Lung (tissue), 12 donors: ENCODE results near the gene SVIL. TPM values are rescaled to one million over a fixed set of nuclear protein-coding genes. Genes with fewer than 3 reads are reported as not detected.
A peak's percentile ranks its signal among the peaks of the same experiment; 100 is the strongest.
"Not testable (repeated sequence)": the region's sequence is repeated elsewhere in the genome, so short reads cannot be mapped to it uniquely, and the experiment has no call there.

Source experiments
- ATAC-seq: fragments of 200-7000 bp; cut with Tn5 transposase; one replicate; pipeline ENCODE4 v1.9.1; 2020; ENCODE audit warnings: moderate number of reproducible peaks; ENCODE audit not compliant: insufficient read depth, low FRiP score
- DNase-seq, 3 donors: peaks; one replicate each; pipeline ENCODE4 v3.0.0-alpha.2; 2013 to 2017
- H3K27ac ChIP-seq, 2 donors: one replicate each; pipeline ENCODE4 v1.5.1; 2013; ENCODE audit warnings: mild to moderate bottlenecking in 2 of 2, moderate library complexity in 2 of 2, control low read depth in 1 of 2, inconsistent platforms in 1 of 2, low read depth in 1 of 2, low read length in 1 of 2
- H3K27me3 ChIP-seq, 3 donors: one replicate each; pipeline ENCODE4 v1.5.1; 2013; ENCODE audit warnings: low read length in 2 of 3; ENCODE audit not compliant: control insufficient read depth in 3 of 3, insufficient read depth in 3 of 3
- H3K36me3 ChIP-seq, 4 donors: one replicate each; pipeline ENCODE4 v1.5.1; 2013; ENCODE audit warnings: low read length in 4 of 4, mild to moderate bottlenecking in 1 of 4, moderate library complexity in 1 of 4; ENCODE audit not compliant: control insufficient read depth in 4 of 4, insufficient read depth in 4 of 4
- H3K4me1 ChIP-seq, 5 donors: one replicate each; pipeline ENCODE4 v1.5.1; 2013; ENCODE audit warnings: low read length in 5 of 5, mild to moderate bottlenecking in 2 of 5, moderate library complexity in 1 of 5; ENCODE audit not compliant: control insufficient read depth in 5 of 5, insufficient read depth in 5 of 5
- H3K4me3 ChIP-seq: one replicate; pipeline ENCODE4 v1.5.1; 2013; ENCODE audit warnings: mild to moderate bottlenecking, control low read depth, moderate library complexity
- H3K9ac ChIP-seq, 2 donors: one replicate each; pipeline ENCODE4 v1.5.1; 2013; ENCODE audit warnings: low read length in 2 of 2, control low read depth in 1 of 2; ENCODE audit not compliant: insufficient read depth in 1 of 2
- H3K9me3 ChIP-seq, 4 donors: one replicate each; pipeline ENCODE4 v1.5.1; 2013; ENCODE audit warnings: low read length in 3 of 4, mild to moderate bottlenecking in 1 of 4, moderate library complexity in 1 of 4; ENCODE audit not compliant: control insufficient read depth in 4 of 4, insufficient read depth in 3 of 4
- WGBS, 2 donors: extraction: QIAGEN DNeasy Blood & Tissue Kit; methylation state at CpG; one replicate each; pipeline ENCODE4 v1.1.7; 2013; 5-methylcytosine and 5-hydroxymethylcytosine counted together
- polyA plus RNA-seq, 2 donors: library from polyadenylated mRNA; stranded (reverse); fragments of 200-250 nt; gene quantifications; one replicate each; pipeline ENCODE4 v1.2.1, GENCODE V29; 2013
- total RNA-seq, 2 donors: library from RNA; depleted of rRNA in 1 of 2; stranded (reverse); fragments of >200 nt in 1 of 2; gene quantifications; one replicate each; pipeline ENCODE4 v1.2.1, GENCODE V29; 2014 to 2021
- TF ChIP-seq, protein P1 (sequence below): IDR thresholded peaks from 2 replicates; pipeline ENCODE4 v1.5.1; 2012; ENCODE audit warnings: mild to moderate bottlenecking; ENCODE audit errors: control extremely low read depth, extremely low read depth
- donor health status: control.
- donor health status: control.
- donor health status: Bipolar disorder and iron deficiency.
- donor health status: healthy.
- donor health status: DM: yes; HTN: yes; CAD: no.

SVIL gene
- total and polyA plus RNA-seq, 4 donors = 13.6 to 117 (median 44.0) TPM

DNA sequence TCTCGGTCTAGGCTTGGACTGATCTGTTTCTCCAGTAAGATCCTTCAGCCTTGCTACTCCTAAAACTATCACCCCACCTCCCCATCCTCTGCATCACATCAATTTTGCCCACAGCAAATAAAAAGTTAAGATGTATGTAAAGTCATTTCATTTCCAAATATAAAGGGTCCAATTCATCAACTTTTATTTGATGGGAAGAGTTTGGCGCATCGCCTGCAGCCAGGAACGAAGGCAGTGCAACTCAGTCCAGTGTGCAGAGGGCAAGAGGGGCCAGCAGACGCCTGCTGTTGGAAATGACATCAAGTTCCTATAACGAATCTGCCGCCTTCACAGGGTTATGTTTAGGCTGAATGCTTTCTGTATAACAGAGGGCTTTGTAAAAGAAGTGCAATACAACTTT lies 97.0 kb downstream of the SVIL start:
- Histone ChIP-seq H3K27me3 (no peaks in the 10 kb centered on the region), H3K4me3 (no peak overlapping the region), H3K4me1 (peaks cover 5 to 29% (median 8%) of the 10 kb centered on the region in 5 donors), H3K9ac (no peak overlapping the region), H3K9me3 (no peaks in the 10 kb centered on the region), H3K27ac (no peak overlapping the region), H3K36me3 (peaks cover 0 to 7% (median 0%) of the 10 kb centered on the region in 4 donors)
- DNase-seq = no peak
- TF ChIP-seq, protein P1, sequence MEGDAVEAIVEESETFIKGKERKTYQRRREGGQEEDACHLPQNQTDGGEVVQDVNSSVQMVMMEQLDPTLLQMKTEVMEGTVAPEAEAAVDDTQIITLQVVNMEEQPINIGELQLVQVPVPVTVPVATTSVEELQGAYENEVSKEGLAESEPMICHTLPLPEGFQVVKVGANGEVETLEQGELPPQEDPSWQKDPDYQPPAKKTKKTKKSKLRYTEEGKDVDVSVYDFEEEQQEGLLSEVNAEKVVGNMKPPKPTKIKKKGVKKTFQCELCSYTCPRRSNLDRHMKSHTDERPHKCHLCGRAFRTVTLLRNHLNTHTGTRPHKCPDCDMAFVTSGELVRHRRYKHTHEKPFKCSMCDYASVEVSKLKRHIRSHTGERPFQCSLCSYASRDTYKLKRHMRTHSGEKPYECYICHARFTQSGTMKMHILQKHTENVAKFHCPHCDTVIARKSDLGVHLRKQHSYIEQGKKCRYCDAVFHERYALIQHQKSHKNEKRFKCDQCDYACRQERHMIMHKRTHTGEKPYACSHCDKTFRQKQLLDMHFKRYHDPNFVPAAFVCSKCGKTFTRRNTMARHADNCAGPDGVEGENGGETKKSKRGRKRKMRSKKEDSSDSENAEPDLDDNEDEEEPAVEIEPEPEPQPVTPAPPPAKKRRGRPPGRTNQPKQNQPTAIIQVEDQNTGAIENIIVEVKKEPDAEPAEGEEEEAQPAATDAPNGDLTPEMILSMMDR = no peak
- ATAC-seq = no peak
- 87 to 90% methylated on average over 7 of the region's 7 CpGs for WGBS, 2 donors

- H3K9ac ChIP-seq, H3K9me3 ChIP-seq, H3K4me3 ChIP-seq, ATAC-seq, H3K36me3 ChIP-seq, H3K27me3 ChIP-seq, DNase-seq: not testable (repeated sequence)
- Histone ChIP-seq H3K4me1 (peaks cover 3 to 22% (median 8%) of the 10 kb centered on the region in 5 donors), H3K27ac (peak overlapping the region in 1 of 2 donors; percentile 68)
- 81 to 97% methylated on average over 8 of the region's 8 CpGs for WGBS, 2 donors
Measured at GRCh38 chr10:29536691-29537090, 98.1 kb downstream of the SVIL start.

GRCh38 chr10:29535778-29536453 lies 98.9 kb downstream of the SVIL start:
- Histone ChIP-seq H3K36me3 (peaks cover 0 to 8% (median 0%) of the 10 kb centered on the region in 4 donors), H3K9me3 (no peaks in the 10 kb centered on the region), H3K27me3 (no peaks in the 10 kb centered on the region), H3K4me1 (peaks cover 3 to 20% (median 8%) of the 10 kb centered on the region in 5 donors), H3K27ac (peak overlapping the region; percentile 32 to 84), H3K9ac (peak overlapping the region in 1 of 2 donors; percentile 63), H3K4me3 (no peak overlapping the region)
- TF ChIP-seq, protein P1 = no peak
- WGBS, 2 donors = 49 to 65% methylated on average over 7 of the region's 7 CpGs
- ATAC-seq (peak; percentile 67), DNase-seq (no peak)

DNA sequence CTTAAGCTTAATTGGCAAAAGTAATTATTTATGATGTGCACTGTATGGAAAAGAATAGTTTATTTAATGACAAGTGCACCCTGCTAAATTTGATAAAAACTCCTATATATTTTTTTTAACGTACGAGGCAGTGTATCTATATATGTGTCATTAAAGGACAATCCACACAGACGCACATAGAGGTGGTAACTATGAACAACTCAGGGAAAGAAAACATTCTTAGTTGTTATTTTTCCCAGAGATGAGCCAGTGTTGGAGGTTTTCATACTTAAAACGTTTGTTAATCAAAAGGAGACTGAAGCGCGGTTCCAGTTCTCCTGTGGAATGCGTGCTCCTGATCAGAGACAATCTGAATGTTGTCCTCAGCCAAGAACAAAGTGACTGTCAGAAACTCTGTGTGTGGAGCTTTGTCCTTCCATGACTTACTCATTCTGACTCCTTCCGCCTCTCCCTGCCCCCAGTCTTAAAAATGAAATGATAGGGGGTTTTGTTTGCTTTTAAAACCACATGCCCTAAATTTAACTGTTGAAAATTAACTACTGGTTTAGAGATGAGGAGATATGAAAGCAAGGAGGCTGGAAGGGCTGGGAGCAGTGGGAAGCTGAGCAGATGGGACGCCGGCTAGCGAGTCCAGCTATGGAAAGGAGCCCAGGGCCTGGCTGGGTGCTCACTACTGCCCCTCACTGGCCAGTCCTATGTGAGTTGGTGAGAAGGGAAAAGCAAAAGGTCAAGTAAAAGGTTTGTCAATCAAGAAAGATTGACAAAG lies 99.6 kb downstream of the SVIL start:
- peak overlapping the region in 1 of 2 donors; percentile 63 for H3K9ac ChIP-seq
- H3K27me3 ChIP-seq = no peaks in the 10 kb centered on the region
- DNase-seq (peak; percentile 70 to 75 (median 72)), ATAC-seq (peak; percentile 62)
- H3K27ac ChIP-seq = peak overlapping the region in 1 of 2 donors; percentile 84
- TF ChIP-seq, protein P1 = no peak
- 47 to 69% methylated on average over 11 of the region's 11 CpGs for WGBS, 2 donors
- peaks cover 3 to 20% (median 8%) of the 10 kb centered on the region in 5 donors for H3K4me1 ChIP-seq
- H3K4me3 ChIP-seq = no peak overlapping the region
- peaks cover 0 to 5% (median 1%) of the 10 kb centered on the region in 4 donors for H3K36me3 ChIP-seq
- no peaks in the 10 kb centered on the region for H3K9me3 ChIP-seq
